Bone marrow (tissue), 2 donors: ENCODE results near the gene BCR.
A peak's percentile ranks its signal among the peaks of the same experiment; 100 is the strongest.

Experiments
- DNase-seq, 2 donors: peaks; one replicate each; lab custom pipeline; 2025; lab: John Stamatoyannopoulos, UW

Gene BCR

GRCh38 chr22:23176645-23177027, 3.7 kb upstream of the BCR start:
- no peak for DNase-seq

- peak in 1 of 2 donors; percentile 30 for DNase-seq
Observed at GRCh38 chr22:23177197-23177596, 3.1 kb upstream of the BCR start.

- DNase-seq: peak; percentile 25 to 30
Observed at GRCh38 chr22:23178512-23179254, 1.6 kb upstream of the BCR start.

- DNase-seq: no peak
Observed at GRCh38 chr22:23179381-23180299, 669 bp upstream of the BCR start.

- peak in 1 of 2 donors; percentile 15 for DNase-seq
Observed at GRCh38 chr22:23180893-23181720, 798 bp downstream of the BCR start.

- no peak for DNase-seq
Observed at GRCh38 chr22:23181721-23182308, 1.5 kb downstream of the BCR start.

- peak; percentile 8 to 62 for DNase-seq
Observed at GRCh38 chr22:23182309-23183060, 2.2 kb downstream of the BCR start.

GRCh38 chr22:23183061-23183698, 2.9 kb downstream of the BCR start:
- peak in 1 of 2 donors; percentile 43 for DNase-seq

- no peak for DNase-seq
Observed at GRCh38 chr22:23184100-23184763, 3.9 kb downstream of the BCR start.

- DNase-seq: no peak
Observed at GRCh38 chr22:23184764-23185113, 4.4 kb downstream of the BCR start.

- DNase-seq: no peak
Observed at GRCh38 chr22:23187211-23187610, 6.9 kb downstream of the BCR start.

- no peak for DNase-seq
Observed at GRCh38 chr22:23187871-23188700, 7.8 kb downstream of the BCR start.

GRCh38 chr22:23190526-23190925, 10.2 kb downstream of the BCR start:
- no peak for DNase-seq

GRCh38 chr22:23192133-23192532, 11.8 kb downstream of the BCR start:
- DNase-seq: no peak

GRCh38 chr22:23192558-23192957, 12.2 kb downstream of the BCR start:
- no peak for DNase-seq

GRCh38 chr22:23193196-23193827, 13.0 kb downstream of the BCR start:
- DNase-seq: no peak

GRCh38 chr22:23193882-23194281, 13.6 kb downstream of the BCR start:
- DNase-seq: no peak

- DNase-seq: no peak
Observed at GRCh38 chr22:23196165-23196564, 15.9 kb downstream of the BCR start.

GRCh38 chr22:23197836-23198235, 17.5 kb downstream of the BCR start:
- DNase-seq: no peak
